ENCODE data around the gene UVRAG. TPM values are rescaled to one million over a fixed set of nuclear protein-coding genes. Genes with fewer than 3 reads are reported as not detected.

Gene UVRAG
- total and polyA plus RNA-seq, 7 donors: 6.2 to 16.8 (median 13.6) TPM

DNA sequence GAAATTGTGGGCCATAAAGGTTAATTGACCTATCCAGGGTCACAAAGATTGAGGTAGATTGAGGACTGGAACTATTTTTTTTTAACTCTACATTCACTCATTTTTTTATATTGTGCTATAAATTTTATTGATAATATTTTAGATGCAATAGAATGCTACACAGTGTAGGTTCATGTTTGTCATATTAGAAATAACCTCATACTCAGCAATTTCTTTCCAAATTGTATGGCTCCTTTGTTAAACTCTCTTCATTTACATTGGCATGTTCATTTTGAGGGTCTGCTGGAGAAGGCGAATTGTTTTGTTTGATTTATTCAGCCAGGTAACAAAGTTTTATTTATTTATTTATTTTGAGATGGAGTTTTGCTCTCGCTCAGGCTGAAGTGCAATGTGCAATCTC, 44.6 kb downstream of the UVRAG start:
- intact Hi-C loops (cut with DNase I): no loop called here
- TF ChIP-seq, protein P1, sequence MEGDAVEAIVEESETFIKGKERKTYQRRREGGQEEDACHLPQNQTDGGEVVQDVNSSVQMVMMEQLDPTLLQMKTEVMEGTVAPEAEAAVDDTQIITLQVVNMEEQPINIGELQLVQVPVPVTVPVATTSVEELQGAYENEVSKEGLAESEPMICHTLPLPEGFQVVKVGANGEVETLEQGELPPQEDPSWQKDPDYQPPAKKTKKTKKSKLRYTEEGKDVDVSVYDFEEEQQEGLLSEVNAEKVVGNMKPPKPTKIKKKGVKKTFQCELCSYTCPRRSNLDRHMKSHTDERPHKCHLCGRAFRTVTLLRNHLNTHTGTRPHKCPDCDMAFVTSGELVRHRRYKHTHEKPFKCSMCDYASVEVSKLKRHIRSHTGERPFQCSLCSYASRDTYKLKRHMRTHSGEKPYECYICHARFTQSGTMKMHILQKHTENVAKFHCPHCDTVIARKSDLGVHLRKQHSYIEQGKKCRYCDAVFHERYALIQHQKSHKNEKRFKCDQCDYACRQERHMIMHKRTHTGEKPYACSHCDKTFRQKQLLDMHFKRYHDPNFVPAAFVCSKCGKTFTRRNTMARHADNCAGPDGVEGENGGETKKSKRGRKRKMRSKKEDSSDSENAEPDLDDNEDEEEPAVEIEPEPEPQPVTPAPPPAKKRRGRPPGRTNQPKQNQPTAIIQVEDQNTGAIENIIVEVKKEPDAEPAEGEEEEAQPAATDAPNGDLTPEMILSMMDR (IDR thresholded peaks at IDR 0.05): no peak
- H3K36me3 ChIP-seq (ENCODE audit: insufficient read depth in 1 of 2, low read depth in 1 of 2): peaks cover 4 to 6% of the 10 kb centered on the region in 2 donors
- 96 to 100% (median 99%) methylated on average over 2 of the region's 2 CpGs for WGBS, 3 donors
- ATAC-seq (no peak), DNase-seq (no peak)
- no peaks in the 10 kb centered on the region for H3K9me3 ChIP-seq
- peaks cover 4% of the 10 kb centered on the region for H3K4me1 ChIP-seq
- no peak overlapping the region for H3K27ac ChIP-seq
- H3K4me3 ChIP-seq: no peak overlapping the region
- no peaks in the 10 kb centered on the region for H3K27me3 ChIP-seq (ENCODE audit: insufficient read depth in 3 of 3, low read length in 2 of 3)

DNA sequence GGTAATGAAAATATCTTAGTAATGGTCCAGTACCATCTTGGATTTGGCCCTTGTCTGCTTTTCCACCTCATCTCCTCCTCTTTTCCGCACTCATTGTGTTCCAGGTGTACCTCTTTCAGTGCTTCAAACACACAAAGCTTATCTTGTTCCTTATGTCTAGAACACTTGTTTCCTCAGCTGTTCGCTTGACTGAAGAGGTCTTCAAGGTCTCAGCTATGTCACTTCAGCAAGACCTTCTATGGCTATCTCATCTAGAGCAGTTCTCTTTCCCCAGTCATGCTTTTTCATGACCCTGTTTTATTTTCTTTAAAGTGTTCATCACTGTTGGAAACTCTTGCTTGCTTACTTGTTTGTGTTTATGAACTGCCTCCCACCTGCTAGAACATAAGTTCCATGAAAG, 47.4 kb downstream of the UVRAG start:
- no peaks in the 10 kb centered on the region for H3K9me3 ChIP-seq
- DNase-seq: no peak
- H3K27me3 ChIP-seq (ENCODE audit: insufficient read depth in 3 of 3, low read length in 2 of 3): no peaks in the 10 kb centered on the region
- TF ChIP-seq, protein P1 (IDR thresholded peaks at IDR 0.05): no peak
- H3K27ac ChIP-seq: no peak overlapping the region
- H3K36me3 ChIP-seq (ENCODE audit: insufficient read depth in 1 of 2, low read depth in 1 of 2): peaks cover 4 to 6% of the 10 kb centered on the region in 2 donors
- intact Hi-C loops (cut with DNase I): no loop called here
- H3K4me3 ChIP-seq: no peak overlapping the region
- ATAC-seq: no peak
- peaks cover 6% of the 10 kb centered on the region for H3K4me1 ChIP-seq
- WGBS, 3 donors: 96 to 98% (median 97%) methylated on average over 2 of the region's 2 CpGs

DNA sequence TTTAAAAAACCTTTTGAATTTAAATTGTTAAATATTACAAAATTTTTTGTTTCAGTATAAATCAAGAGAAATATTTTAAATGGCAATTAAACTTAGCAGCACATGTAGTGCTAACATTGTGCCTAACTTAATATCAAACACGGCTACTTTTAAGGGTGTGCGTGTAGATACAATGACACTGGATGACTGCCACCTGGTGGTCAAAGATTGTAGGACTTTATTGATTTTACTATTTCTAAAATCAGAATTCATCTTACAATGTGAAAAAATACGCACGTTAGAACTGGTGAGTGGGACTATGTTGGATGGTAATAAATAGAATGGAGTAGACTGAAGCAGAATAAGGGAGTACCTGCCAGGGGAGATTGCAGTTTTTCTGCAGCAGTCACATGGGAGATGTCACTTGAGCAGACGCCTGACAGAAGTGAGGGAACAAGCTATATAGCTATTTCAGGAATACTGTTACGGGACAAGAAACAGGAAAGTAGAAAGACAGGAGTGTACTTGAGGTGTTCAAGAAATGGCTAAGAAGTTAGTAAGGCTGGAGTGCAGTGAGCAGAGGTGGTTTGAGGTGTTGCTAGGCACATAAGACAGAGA, 52.9 kb downstream of the UVRAG start:
- ATAC-seq: peak; percentile 61 to 88 (median 68)
- H3K4me3 ChIP-seq: no peak overlapping the region
- H3K9me3 ChIP-seq: no peaks in the 10 kb centered on the region
- no peak overlapping the region for H3K27ac ChIP-seq
- no peak for DNase-seq
- TF ChIP-seq, protein P1 (IDR thresholded peaks at IDR 0.05): peak; percentile 90
- intact Hi-C loops (cut with DNase I): loop anchor here (1.0 to 5.0 kb wide), 4 partner anchors 65 to 321 kb away; no protein-coding TSS in a partner anchor
- H3K36me3 ChIP-seq (ENCODE audit: insufficient read depth in 1 of 2, low read depth in 1 of 2): peaks cover 0 to under 1% of the 10 kb centered on the region in 2 donors
- 15 to 29% (median 18%) methylated on average over 6 of the region's 6 CpGs for WGBS, 3 donors
- no peaks in the 10 kb centered on the region for H3K27me3 ChIP-seq (ENCODE audit: insufficient read depth in 3 of 3, low read length in 2 of 3)
- H3K4me1 ChIP-seq: peaks cover 4% of the 10 kb centered on the region

DNA sequence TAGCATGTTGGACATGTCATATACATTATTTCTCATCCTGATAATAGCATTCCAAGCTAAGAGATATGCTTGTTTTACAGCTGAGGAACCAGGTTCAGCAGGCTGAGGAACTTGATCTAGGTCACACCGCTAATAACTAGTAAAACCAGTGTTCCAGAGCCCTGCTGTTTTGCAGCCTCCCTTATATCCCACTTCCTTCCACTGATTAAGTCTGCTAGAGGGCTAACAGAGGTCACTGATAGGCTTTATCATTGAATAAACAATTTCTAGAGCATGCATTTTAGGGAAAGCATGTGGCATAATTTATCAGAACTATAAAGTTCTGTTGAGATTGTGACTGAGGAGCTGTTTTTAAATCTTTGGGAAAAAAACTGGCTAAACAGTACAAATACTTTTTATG, 54.0 kb downstream of the UVRAG start:
- no peak overlapping the region for H3K4me3 ChIP-seq
- no peaks in the 10 kb centered on the region for H3K36me3 ChIP-seq (ENCODE audit: insufficient read depth in 1 of 2, low read depth in 1 of 2)
- no peaks in the 10 kb centered on the region for H3K9me3 ChIP-seq
- peaks cover 4% of the 10 kb centered on the region for H3K4me1 ChIP-seq
- TF ChIP-seq, protein P1 (IDR thresholded peaks at IDR 0.05): no peak
- DNase-seq: no peak
- H3K27me3 ChIP-seq (ENCODE audit: insufficient read depth in 3 of 3, low read length in 2 of 3): no peaks in the 10 kb centered on the region
- intact Hi-C loops (cut with DNase I): loop anchor here (2.0 to 5.0 kb wide), 3 partner anchors 66 to 322 kb away; no protein-coding TSS in a partner anchor
- ATAC-seq: no peak
- WGBS, 3 donors: 67 to 81% (median 73%) methylated on average over 1 of the region's 1 CpG
- no peak overlapping the region for H3K27ac ChIP-seq
